CD4-positive, alpha-beta T cell treated with Interferon alpha-2 for 1 hour (primary cell): ENCODE data around the gene ATRAID.
A peak's percentile ranks its signal among the peaks of the same experiment; 100 is the strongest.

Experiments used
- DNase-seq, 2 donors: peaks; one replicate each; pipeline ENCODE4 v3.0.0-alpha.2; 2020 to 2022

Gene ATRAID

DNA sequence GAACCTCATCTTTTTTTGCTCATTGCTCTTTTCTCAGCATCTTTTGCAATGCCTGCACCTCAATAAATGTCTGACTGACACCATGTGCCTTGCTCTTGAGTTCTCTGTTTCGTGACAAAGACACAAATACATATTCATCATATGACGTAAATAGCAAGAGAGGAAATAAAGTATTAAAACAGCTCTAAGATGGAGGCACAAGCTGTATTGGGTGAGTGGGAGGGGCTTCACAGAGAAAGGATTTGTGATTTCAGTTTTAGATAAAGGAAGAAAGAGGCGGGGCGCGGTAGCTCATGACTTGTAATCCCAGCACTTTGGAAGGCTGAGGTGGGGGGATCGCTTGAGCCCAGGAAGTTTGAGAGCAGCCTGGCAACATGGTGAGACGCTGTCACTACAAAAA lies 8.2 kb downstream of the ATRAID start:
- DNase-seq = no peak

DNA sequence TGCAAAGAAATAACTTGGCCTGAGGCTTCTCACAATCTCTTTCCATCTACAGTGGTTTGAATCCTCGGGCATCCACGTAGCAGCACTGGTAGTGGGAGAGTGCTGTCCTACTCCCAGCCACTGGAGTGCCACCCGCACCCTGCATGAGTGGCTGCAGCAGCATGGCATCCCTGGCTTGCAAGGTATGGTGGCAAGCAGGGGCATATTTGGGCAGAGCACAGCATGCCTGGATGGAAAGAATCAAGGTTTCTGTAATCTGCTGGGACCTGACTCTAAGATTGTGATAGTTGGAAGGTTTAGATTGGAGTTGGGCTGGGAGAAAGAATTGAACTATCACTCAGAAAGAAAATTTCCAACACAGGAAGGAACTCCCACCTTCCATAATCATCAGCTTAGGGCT lies 9.3 kb downstream of the ATRAID start:
- no peak for DNase-seq

DNA sequence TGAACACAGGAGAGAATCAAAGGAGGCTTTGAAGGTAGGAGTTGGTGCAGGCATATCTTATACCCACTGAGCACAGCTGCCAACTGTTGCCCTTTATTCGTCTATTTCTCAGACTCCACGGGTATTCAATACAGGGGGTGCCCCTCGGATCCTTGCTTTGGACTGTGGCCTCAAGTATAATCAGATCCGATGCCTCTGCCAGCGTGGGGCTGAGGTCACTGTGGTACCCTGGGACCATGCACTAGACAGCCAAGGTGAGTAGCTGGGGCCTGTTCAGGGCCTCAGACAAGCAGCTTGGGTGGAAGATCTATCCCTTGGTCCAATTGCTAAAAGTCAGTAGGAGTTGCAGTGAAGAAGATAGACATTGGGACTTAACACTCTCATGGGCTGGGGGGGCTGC lies 10.6 kb downstream of the ATRAID start:
- no peak for DNase-seq

DNA sequence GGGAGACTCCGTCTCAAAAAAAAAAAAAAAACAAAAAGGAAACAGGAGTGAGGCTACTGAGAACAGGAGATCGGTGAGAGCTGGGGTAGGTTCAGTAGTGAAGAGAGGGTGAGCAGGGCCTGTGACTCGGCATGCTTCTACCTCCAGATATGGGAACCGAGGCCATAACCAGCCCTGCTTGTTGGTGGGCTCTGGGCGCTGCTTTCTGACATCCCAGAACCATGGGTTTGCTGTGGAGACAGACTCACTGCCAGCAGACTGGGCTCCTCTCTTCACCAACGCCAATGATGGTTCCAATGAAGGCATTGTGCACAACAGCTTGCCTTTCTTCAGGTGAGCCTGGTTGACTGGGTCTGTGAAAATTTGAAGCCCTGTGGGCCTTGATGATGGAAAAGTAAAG lies 11.6 kb downstream of the ATRAID start:
- DNase-seq = no peak

DNA sequence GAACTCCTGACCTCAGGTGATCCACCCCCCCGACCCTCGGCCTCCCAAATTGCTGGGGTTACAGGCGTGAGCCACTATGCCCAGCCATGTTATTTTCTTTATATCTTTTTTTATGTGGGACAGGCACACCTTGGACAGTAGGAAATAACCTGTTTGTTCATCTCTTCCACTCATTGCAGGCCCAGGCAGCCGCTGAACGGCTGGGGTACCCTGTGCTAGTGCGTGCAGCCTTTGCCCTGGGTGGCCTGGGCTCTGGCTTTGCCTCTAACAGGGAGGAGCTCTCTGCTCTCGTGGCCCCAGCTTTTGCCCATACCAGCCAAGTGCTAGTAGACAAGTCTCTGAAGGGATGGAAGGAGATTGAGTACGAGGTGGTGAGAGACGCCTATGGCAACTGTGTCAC lies 13.7 kb downstream of the ATRAID start:
- no peak for DNase-seq

DNA sequence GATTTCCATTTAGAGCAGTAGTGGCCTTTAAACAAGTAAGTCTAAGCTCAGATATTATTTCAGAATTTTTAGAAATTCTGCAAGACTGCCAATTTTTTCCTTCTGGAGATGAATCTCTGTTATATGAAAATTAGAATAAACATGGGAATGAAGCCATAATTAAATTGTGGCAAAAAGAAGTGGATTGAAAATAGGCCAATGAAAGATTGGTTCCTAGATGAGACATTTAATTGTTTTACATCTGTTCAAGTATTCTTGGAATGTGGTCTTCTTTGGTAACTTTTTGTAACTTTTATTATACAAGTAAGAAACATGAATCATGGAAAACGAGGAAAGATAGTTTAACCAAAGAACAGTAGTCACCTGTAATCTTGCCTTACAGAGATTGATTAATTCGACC lies 15.7 kb downstream of the ATRAID start:
- no peak for DNase-seq

DNA sequence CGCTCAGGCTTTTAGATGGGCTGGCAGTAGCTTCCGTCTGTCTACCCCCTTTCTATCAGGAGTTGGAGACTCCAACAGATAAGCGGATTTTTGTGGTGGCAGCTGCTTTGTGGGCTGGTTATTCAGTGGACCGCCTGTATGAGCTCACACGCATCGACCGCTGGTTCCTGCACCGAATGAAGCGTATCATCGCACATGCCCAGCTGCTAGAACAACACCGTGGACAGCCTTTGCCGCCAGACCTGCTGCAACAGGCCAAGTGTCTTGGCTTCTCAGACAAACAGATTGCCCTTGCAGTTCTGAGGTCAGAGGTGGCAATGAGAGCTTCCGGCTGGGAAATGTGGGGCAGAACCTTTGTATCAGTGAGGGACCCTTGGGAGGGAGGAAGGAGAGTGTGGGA lies 20.1 kb downstream of the ATRAID start:
- DNase-seq = no peak

DNA sequence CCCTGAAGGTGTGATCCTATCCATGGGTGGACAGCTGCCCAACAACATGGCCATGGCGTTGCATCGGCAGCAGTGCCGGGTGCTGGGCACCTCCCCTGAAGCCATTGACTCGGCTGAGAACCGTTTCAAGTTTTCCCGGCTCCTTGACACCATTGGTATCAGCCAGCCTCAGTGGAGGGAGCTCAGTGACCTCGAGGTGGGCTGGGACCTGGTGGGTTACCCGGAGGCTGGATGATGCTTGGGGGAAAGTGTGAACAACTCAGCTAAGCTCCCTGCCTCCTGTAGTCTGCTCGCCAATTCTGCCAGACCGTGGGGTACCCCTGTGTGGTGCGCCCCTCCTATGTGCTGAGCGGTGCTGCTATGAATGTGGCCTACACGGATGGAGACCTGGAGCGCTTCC lies 21.5 kb downstream of the ATRAID start:
- no peak for DNase-seq

DNA sequence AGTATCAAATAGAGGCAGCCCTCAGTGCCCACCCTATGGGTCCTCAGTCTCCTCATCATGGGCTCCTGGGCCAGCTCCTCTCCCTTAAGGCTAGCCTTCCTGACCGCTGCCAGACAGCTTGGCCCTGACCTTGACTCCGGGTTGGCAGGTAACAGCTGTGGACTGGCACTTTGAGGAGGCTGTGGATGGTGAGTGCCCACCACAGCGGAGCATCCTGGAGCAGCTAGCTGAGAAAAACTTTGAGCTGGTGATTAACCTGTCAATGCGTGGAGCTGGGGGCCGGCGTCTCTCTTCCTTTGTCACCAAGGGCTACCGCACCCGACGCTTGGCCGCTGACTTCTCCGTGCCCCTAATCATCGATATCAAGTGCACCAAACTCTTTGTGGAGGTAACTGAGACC lies 24.3 kb downstream of the ATRAID start:
- DNase-seq = no peak

DNA sequence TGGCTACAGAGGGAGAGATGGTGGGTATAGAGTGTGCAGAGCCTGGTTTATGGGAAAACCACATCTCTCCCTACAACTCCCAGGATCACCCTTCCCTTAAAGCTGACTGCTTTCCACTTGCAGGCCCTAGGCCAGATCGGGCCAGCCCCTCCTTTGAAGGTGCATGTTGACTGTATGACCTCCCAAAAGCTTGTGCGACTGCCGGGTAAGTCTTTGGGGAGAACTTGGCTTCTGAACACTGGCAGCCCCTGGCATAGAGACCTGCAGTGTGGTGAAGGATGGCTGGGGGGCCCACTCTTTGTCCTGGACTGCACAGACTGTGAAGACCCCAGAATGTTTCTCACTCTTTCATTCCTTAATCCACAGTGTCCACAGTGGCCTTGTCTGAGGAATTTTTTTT lies 24.8 kb downstream of the ATRAID start:
- DNase-seq = no peak

DNA sequence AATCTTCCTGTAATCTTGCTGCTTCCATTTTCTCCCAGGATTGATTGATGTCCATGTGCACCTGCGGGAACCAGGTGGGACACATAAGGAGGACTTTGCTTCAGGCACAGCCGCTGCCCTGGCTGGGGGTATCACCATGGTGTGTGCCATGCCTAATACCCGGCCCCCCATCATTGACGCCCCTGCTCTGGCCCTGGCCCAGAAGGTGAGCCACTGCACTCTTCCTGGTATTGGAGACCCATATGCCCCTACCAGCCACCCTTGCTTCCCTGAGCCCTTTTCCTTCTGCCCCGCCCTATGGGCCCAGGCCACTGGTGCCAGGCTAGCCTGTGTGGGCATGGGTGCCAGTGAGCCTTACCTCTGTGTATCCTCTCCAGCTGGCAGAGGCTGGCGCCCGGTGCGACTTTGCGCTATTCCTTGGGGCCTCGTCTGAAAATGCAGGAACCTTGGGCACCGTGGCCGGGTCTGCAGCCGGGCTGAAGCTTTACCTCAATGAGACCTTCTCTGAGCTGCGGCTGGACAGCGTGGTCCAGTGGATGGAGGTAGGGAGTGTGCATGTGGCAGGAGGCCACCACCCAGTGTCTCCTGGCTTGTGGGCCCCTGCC lies 25.6 kb downstream of the ATRAID start:
- no peak for DNase-seq

DNA sequence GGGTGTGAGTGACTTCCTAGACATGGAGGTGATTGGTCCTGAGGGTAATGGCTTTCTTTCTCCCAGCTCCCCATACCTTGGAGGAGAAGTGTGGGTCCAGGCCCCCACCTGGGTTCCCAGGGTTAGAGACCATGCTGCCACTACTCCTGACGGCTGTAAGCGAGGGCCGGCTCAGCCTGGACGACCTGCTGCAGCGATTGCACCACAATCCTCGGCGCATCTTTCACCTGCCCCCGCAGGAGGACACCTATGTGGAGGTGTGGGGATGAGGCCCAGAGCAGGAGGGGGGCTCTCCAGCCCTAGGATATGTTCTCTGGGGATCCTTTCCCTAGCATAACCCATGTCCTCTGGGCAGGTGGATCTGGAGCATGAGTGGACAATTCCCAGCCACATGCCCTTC lies 27.1 kb downstream of the ATRAID start:
- DNase-seq = no peak

DNA sequence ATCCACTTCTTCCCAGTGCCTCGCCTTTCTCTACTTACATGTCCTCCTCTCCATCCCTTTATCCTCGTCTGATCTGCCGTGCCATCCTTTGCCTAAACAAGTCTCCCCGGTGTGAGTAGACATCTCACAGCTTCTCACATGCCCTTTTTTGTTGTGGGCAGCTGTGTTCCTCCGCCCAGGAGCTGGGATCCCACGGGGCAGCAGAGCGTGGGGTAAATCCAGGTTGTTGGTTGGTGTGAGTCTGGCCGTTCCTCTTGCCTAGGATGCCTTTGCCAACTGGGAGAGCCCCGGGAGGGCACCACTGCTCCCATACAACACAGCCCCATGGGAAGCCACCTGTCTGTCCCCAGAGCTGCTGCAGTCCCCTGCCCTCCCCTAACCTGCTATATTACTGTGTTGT lies 28.6 kb downstream of the ATRAID start:
- no peak for DNase-seq

DNA sequence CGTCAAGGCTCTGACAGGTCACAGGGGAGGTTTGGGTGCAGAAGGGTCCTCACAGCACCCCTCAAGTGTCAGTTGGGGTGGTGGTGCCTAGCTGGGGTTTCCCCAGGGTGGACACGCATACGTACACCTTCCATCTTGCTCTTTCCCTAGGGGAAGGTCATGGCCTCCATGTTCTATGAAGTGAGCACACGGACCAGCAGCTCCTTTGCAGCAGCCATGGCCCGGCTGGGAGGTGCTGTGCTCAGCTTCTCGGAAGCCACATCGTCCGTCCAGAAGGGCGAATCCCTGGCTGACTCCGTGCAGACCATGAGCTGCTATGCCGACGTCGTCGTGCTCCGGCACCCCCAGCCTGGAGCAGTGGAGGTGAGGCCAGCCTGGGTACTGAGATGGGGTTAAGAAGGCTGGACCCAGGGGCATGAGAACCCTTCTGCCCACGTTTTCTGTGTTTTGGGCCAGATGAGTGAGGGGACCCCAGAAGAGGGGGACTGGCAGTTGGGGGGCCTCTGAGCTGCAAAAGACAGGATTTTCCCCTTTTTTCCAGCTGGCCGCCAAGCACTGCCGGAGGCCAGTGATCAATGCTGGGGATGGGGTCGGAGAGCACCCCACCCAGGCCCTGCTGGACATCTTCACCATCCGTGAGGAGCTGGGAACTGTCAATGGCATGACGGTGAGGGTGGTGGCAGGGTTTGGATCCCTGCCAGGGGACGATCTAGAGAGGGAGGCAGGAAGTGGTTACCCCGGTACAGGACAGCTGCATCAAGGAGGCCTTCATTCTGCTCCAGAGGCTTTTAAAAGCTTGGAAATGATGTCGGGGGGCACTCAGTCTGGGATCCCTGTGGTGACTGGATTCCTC lies 30.1 kb downstream of the ATRAID start:
- peak in 1 of 2 donors; percentile 14 for DNase-seq

DNA sequence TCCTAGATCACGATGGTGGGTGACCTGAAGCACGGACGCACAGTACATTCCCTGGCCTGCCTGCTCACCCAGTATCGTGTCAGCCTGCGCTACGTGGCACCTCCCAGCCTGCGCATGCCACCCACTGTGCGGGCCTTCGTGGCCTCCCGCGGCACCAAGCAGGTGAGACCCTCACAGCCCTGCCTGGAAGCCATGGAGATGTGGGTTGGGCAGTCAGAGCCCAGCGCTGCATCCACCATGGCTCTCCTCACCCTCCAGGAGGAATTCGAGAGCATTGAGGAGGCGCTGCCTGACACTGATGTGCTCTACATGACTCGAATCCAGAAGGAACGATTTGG lies 30.7 kb downstream of the ATRAID start:
- no peak for DNase-seq

DNA sequence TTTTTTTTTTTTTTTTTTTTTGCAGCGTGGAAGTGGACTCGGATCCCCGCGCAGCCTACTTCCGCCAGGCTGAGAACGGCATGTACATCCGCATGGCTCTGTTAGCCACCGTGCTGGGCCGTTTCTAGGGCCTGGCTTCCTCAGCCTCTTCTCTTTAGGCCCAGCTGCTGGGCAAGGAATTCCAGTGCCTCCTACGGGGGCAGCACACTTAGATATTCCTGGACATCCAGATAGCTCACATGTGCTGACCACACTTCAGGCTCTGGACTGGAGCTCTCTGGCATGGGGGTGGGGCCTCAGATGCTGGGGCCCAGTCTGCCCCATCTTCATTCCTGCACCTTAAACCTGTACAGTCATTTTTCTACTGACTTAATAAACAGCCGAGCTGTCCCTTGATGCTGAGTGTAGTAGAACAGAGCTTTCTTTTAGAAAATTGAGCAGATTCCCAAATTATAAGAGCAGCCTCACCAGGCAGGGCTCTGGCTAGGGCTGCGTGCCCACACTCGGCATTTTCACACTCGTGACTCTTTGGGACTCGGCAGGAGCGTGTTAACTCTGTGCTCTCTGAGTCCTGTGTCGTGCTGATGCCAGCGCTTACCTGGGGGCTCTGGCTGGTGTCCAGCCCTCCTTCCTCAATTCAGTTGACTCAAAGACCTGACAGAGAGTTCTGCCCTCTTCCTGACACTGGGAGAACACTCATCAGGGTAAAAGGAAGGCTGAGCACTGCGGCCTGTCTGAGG lies 31.7 kb downstream of the ATRAID start:
- no peak for DNase-seq

DNA sequence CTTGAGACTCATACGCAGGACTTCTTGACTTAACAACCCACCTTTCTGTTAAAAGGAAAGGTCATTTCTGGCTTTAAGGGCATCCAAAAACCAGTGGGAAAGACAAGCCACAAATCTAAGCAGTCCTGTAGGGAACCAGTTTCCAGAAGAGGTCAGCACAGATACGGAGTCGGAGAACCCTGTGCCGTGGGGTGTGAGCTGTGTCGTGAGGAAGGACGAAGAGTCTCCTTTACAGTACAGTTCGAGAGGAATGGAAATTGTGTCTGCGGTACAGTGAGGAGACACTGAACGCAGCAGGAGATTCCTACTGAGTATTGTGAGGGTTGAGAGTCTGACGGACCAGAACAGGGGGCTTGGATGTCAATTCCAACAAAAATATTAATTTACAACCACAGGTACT lies 33.3 kb downstream of the ATRAID start:
- DNase-seq = no peak

DNA sequence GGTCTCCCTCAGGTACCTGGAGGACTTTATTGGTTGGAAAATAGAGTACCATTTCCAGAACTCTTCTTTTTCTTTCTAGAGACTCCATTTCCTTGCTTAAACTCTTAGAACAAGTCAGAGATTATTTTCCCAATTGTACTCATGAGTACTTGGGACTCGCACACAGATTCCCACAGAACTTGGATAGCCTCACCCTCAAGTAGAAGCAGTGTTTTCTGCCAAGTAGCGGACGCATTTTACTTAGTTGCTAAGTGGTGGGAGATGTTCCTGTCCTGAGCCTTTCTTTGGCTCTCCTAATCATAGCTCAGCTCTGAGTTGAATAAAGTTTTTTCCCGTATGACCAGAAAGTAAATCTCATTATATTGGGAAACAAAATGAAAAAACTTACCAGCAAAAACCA lies 33.8 kb downstream of the ATRAID start:
- no peak for DNase-seq

DNA sequence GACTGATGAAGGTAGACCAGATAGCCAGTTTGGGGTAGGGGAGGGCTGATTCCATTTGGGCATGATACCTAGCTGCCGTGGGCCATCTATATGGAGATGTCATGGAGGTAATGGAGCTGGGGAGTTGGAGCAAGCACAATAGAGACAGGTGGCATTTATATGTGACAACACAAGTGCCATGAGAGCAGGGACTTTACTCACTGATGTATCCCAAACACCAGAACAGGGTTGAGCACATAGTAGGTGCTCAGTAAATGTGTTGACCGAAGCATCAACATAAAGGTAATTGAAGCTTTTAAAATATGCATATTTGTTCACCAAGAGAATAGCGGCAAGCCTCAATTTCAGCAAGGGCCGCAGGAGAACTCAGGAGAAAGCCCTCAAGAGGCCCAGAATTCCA lies 36.1 kb downstream of the ATRAID start:
- DNase-seq = no peak

DNA sequence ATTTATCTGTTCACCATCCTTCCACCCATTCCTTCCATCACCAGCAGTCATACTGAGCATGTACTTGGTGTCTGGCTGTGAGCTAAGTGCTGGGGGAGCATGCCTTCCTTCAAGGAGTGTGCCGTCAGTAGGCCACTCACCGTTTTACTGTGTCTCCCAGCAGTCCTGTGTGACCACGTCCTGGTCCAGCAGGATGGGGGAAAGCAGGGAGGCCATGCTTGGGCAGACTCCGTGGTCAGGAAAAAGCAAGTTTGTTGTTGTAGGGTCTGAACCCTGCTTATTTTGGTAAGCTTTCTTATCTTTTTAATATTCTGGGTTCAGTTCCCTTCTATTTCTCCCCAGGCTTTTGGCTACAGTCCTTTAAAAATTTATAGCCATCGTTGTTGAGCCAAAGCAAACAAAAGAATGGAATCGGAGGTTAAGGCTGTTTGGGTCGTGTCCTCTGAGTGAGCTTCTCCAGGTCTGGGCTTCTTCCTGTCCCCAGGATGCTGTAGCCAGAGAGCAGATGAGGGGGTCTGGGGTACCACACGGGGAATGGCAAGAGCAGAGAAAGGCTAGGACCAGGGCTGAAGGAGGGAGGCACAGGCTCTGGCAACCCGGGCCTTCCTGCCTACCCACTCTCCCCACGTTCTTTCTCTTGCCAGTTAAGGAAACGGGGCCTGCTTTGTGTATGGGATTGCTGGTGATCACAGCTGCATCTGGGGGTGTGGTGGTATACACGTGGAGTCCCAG lies 37.5 kb downstream of the ATRAID start:
- no peak for DNase-seq

DNA sequence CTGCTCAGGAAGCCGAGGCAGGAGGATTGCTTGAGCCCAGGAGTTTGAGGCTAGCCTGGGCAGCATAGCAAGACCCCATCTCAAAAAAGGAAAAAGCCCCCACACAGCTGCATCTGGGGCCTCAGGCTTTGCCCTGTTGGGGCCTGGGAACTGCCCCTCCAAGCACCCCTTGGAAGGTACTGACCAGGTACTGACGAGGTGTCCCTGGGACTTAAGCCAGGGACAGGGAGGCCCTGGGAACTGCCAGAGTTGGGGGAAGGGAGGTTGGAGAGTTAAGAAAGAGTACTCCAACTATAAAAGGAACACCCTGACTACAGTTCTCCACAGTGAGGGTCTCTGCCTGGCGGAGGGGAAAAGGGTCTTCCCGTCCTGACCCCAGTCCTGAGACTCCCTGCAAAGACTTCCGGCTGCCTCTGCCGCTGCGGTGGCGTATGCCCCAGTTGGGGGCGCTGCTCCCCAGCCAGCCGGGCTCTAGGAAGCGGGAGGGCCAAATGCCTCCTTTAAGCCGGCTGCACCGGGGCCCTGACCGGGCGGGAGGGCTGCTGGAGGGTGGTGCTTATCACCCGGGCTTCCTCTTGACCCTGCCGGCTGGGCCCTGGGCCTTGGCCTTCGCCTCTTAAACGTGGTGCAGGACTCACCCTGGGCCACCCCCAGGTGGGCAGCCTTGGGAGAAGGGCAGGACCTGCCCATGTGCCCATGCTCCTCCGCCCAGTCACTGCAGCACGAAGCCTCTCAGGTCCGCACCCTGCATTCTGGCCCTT lies 38.2 kb downstream of the ATRAID start:
- peak; percentile 27 to 43 for DNase-seq

DNA sequence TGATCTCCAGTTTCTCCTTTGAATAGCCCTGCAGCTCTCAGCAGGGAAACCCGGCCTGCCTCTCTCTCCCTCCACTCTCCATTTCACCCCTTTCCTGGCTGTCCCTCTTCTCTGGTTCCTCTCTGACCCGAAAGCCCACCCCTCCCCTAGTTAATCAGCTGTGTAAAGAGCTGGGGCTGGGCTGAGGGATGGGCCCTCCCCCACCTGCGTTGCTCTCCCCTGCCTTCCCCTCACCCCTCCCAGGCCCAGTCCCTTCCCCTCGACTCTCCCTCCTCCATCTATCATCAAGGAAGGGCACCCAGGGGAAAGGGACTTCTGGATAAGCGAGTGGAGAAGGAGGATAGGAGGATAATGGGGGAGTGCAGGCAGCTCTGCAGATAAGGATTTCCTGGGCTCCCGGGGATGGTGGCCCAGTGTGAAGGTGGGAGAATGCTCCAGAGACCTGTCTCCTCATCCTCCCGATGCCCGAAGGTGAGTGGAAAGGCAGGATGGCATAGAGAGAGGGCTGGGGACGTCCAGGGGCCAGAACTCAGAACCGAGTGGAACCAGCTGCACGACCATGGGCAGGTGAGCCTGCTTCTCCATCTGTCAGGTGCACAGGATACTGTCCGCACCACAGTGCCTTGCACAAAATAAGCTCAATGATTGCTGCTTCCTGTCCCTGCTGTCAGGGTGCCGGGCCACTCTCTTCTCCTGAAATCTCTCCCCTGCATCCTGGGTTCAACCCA lies 39.0 kb downstream of the ATRAID start:
- DNase-seq = no peak
